Fibroblast of lung (primary cell): ENCODE measurements around the gene IGSF21. TPM values are rescaled to one million over a fixed set of nuclear protein-coding genes. Genes with fewer than 3 reads are reported as not detected.

ENCODE experiments used
- DNase-seq, 2 donors: peaks; one replicate each; pipeline versions ENCODE4 v3.0.0 to v3.0.0-alpha.2; 2010; ENCODE audit warnings: low read depth in 2 of 2
- H2AFZ ChIP-seq: 2 replicates; pipeline ENCODE4 v1.5.1; 2012; ENCODE audit warnings: low read length, control low read depth, inconsistent platforms
- H3K27ac ChIP-seq: 2 replicates; pipeline ENCODE4 v1.5.1; 2011; ENCODE audit warnings: low read length, control low read depth; ENCODE audit not compliant: insufficient read depth
- H3K27me3 ChIP-seq: 2 replicates; pipeline ENCODE4 v1.5.1; 2011; ENCODE audit warnings: mild to moderate bottlenecking, low read length; ENCODE audit not compliant: control insufficient read depth, insufficient read depth
- H3K36me3 ChIP-seq: 2 replicates; pipeline ENCODE4 v1.5.1; 2011; ENCODE audit warnings: low read length; ENCODE audit not compliant: control insufficient read depth, insufficient read depth
- H3K4me1 ChIP-seq: 2 replicates; pipeline ENCODE4 v1.5.1; 2011; ENCODE audit warnings: low read length; ENCODE audit not compliant: control insufficient read depth, insufficient read depth; ENCODE audit errors: extremely low read depth
- H3K4me2 ChIP-seq: 2 replicates; pipeline ENCODE4 v1.5.1; 2011; ENCODE audit warnings: low read length, control low read depth; ENCODE audit not compliant: insufficient read depth; ENCODE audit errors: extremely low read depth
- H3K4me3 ChIP-seq, 4 experiments: fragments of 200-600 bp in 1 of 4; sonication (generic) in 1 of 4; replicated peaks in 1 of 4; 2 replicates each; pipeline ENCODE4 v1.5.1; 2011 to 2016; ENCODE audit warnings: low read length in 4 of 4, low read depth in 3 of 4, mild to moderate bottlenecking in 3 of 4, control low read depth in 2 of 4, inconsistent platforms in 1 of 4, mixed read lengths in 1 of 4; ENCODE audit not compliant: insufficient read depth in 1 of 4; ENCODE audit errors: control extremely low read depth in 1 of 4
- H3K79me2 ChIP-seq: 2 replicates; pipeline ENCODE4 v1.5.1; 2012; ENCODE audit warnings: mild to moderate bottlenecking, low read length, inconsistent platforms; ENCODE audit not compliant: control insufficient read depth, insufficient read depth
- H3K9ac ChIP-seq: 2 replicates; pipeline ENCODE4 v1.5.1; 2011; ENCODE audit warnings: mild to moderate bottlenecking, low read length, control low read depth; ENCODE audit not compliant: insufficient read depth
- H3K9me3 ChIP-seq: 2 replicates; pipeline ENCODE4 v1.5.1; 2012; ENCODE audit warnings: low read depth, low read length; ENCODE audit not compliant: control insufficient read depth, insufficient read depth
- H4K20me1 ChIP-seq: 2 replicates; pipeline ENCODE4 v1.5.1; 2011; ENCODE audit warnings: low read length; ENCODE audit not compliant: control insufficient read depth, insufficient read depth; ENCODE audit errors: extremely low read depth
- CTCF ChIP-seq, 2 donors: IDR thresholded peaks in 1 of 2; conservative IDR thresholded peaks in 1 of 2; 1 replicate in 1 of 2; 2 replicates in 1 of 2; pipeline ENCODE4 v1.5.1; 2011 to 2012; ENCODE audit warnings: low read length in 2 of 2, control low read depth in 1 of 2, inconsistent platforms in 1 of 2, low read depth in 1 of 2, mild to moderate bottlenecking in 1 of 2
- EZH2 ChIP-seq: IDR thresholded peaks from 2 replicates; pipeline ENCODE4 v1.5.1; 2012; ENCODE audit warnings: low read length, control low read depth, mild to moderate bottlenecking; ENCODE audit errors: missing control alignments
- polyA plus RNA-seq, 2 donors: library from polyadenylated mRNA; depleted of rRNA in 1 of 2; stranded (reverse) in 1 of 2; unstranded in 1 of 2; fragments of >200 nt; gene quantifications; 2 replicates each; pipeline ENCODE4 v1.2.1, GENCODE V29; 2011 to 2012; ENCODE audit warnings: missing spikeins in 1 of 2
- total RNA-seq: library from RNA; depleted of rRNA; stranded (reverse); fragments of >200 nt; gene quantifications from 2 replicates; pipeline ENCODE4 v1.2.1, GENCODE V29; 2014

The IGSF21 gene
- total and polyA plus RNA-seq, 2 donors (not counting 1 experiment from before 2014, with no cell fraction given) = not detected

- TF ChIP-seq EZH2 = no peak
- TF ChIP-seq CTCF (conservative IDR thresholded peaks at IDR 0.05 in 1 of 2, IDR thresholded peaks at IDR 0.05 in 1 of 2; ENCODE audit: low read depth in 1 of 2, low read length in 2 of 2) = no peak
- Histone ChIP-seq H3K9me3 (no peaks in the 10 kb centered on the region), H3K4me2 (no peak overlapping the region), H3K4me1 (no peaks in the 10 kb centered on the region), H3K27ac (no peak overlapping the region), H3K27me3 (no peaks in the 10 kb centered on the region), H3K79me2 (no peaks in the 10 kb centered on the region), H3K9ac (no peak overlapping the region), H3K4me3 (no peak overlapping the region), H2AFZ (no peak overlapping the region), H3K36me3 (no peaks in the 10 kb centered on the region), H4K20me1 (no peaks in the 10 kb centered on the region)
- DNase-seq = no peak
Measured at GRCh38 chr1:18322368-18323032, 214.9 kb downstream of the IGSF21 start.

GRCh38 chr1:18323259-18323658, 215.7 kb downstream of the IGSF21 start:
- no peaks in the 10 kb centered on the region for H3K4me1 ChIP-seq
- H3K79me2 ChIP-seq = no peaks in the 10 kb centered on the region
- TF ChIP-seq CTCF (conservative IDR thresholded peaks at IDR 0.05 in 1 of 2, IDR thresholded peaks at IDR 0.05 in 1 of 2; ENCODE audit: low read depth in 1 of 2, low read length in 2 of 2) (no peak), EZH2 (no peak)
- no peak overlapping the region for H3K4me2 ChIP-seq
- DNase-seq = no peak
- H3K9me3 ChIP-seq = no peaks in the 10 kb centered on the region
- no peak overlapping the region for H3K9ac ChIP-seq
- H4K20me1 ChIP-seq = no peaks in the 10 kb centered on the region
- H3K27ac ChIP-seq = no peak overlapping the region
- no peak overlapping the region for H3K4me3 ChIP-seq
- H2AFZ ChIP-seq = no peak overlapping the region
- H3K36me3 ChIP-seq = no peaks in the 10 kb centered on the region
- H3K27me3 ChIP-seq = no peaks in the 10 kb centered on the region

- no peak overlapping the region for H3K27ac ChIP-seq
- no peaks in the 10 kb centered on the region for H3K4me1 ChIP-seq
- H2AFZ ChIP-seq = no peak overlapping the region
- H3K4me3 ChIP-seq = no peak overlapping the region
- DNase-seq = no peak
- no peaks in the 10 kb centered on the region for H3K27me3 ChIP-seq
- H3K9me3 ChIP-seq = no peaks in the 10 kb centered on the region
- no peaks in the 10 kb centered on the region for H3K36me3 ChIP-seq
- no peaks in the 10 kb centered on the region for H4K20me1 ChIP-seq
- no peaks in the 10 kb centered on the region for H3K79me2 ChIP-seq
- no peak overlapping the region for H3K4me2 ChIP-seq
- TF ChIP-seq EZH2 (no peak), CTCF (conservative IDR thresholded peaks at IDR 0.05 in 1 of 2, IDR thresholded peaks at IDR 0.05 in 1 of 2; ENCODE audit: low read depth in 1 of 2, low read length in 2 of 2) (no peak)
- no peak overlapping the region for H3K9ac ChIP-seq
Measured at GRCh38 chr1:18324246-18324645, 216.6 kb downstream of the IGSF21 start.
